ENCODE measurements around the gene STEAP3.

DNA sequence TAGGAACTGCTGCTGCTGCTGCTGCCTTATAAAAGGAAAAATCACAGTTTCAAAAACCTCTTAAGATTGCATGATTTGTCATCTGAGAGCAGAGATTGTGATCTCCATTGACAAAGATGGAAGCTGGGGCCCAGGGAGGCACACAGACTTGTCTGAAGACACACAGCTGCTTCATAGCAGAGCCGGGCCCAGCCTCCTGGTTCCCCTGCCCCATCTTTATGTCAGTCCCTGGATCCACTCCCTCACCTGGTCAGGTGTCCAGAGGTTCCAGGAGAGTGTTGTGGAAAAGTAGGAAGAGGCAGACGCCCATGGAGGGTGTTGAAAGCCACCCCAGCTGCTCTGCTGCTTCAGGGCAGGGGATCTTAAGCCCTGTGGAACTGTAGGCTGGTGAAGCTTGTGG lies 20.0 kb downstream of the STEAP3 start:
- TF ChIP-seq, protein P1, sequence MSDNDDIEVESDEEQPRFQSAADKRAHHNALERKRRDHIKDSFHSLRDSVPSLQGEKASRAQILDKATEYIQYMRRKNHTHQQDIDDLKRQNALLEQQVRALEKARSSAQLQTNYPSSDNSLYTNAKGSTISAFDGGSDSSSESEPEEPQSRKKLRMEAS (CRISPR knock-in tag; IDR thresholded peaks at IDR 0.05): no peak
- no peak for TF ChIP-seq ZNF416 (CRISPR knock-in tag; IDR thresholded peaks at IDR 0.05)
